GM19463 (cell line): Measurements from ENCODE around the gene NTN1.

ENCODE experiments used
- ATAC-seq: cut with Tn5 transposase; IDR thresholded peaks from one replicate; pipeline ENCODE4 v1.9.1; 2021; ENCODE audit warnings: mild to moderate bottlenecking, moderate library complexity; ENCODE audit not compliant: unreplicated experiment

NTN1 gene

GRCh38 chr17:9229160-9229825 lies 208.0 kb downstream of the NTN1 start:
- ATAC-seq = no peak

- no peak for ATAC-seq
Measured at GRCh38 chr17:9229826-9230201, 208.5 kb downstream of the NTN1 start.

- ATAC-seq = no peak
Measured at GRCh38 chr17:9230346-9230745, 209.0 kb downstream of the NTN1 start.

- no peak for ATAC-seq
Measured at GRCh38 chr17:9230861-9231260, 209.6 kb downstream of the NTN1 start.

GRCh38 chr17:9231449-9232154 lies 210.3 kb downstream of the NTN1 start:
- no peak for ATAC-seq

GRCh38 chr17:9232155-9232475 lies 210.8 kb downstream of the NTN1 start:
- ATAC-seq = no peak

- ATAC-seq = no peak
Measured at GRCh38 chr17:9232591-9233270, 211.4 kb downstream of the NTN1 start.

- ATAC-seq = no peak
Measured at GRCh38 chr17:9233271-9233599, 211.9 kb downstream of the NTN1 start.

GRCh38 chr17:9233761-9234160 lies 212.5 kb downstream of the NTN1 start:
- ATAC-seq = no peak

- ATAC-seq = no peak
Measured at GRCh38 chr17:9234389-9234945, 213.2 kb downstream of the NTN1 start.

- ATAC-seq = no peak
Measured at GRCh38 chr17:9235346-9235745, 214.0 kb downstream of the NTN1 start.

GRCh38 chr17:9236286-9237052 lies 215.2 kb downstream of the NTN1 start:
- no peak for ATAC-seq

GRCh38 chr17:9237053-9237410 lies 215.7 kb downstream of the NTN1 start:
- no peak for ATAC-seq

GRCh38 chr17:9237661-9238301 lies 216.5 kb downstream of the NTN1 start:
- ATAC-seq = no peak

- no peak for ATAC-seq
Measured at GRCh38 chr17:9238340-9239245, 217.3 kb downstream of the NTN1 start.

GRCh38 chr17:9239246-9239792 lies 218.0 kb downstream of the NTN1 start:
- ATAC-seq = peak; percentile 12

GRCh38 chr17:9239793-9240658 lies 218.7 kb downstream of the NTN1 start:
- peak; percentile 58 for ATAC-seq

- no peak for ATAC-seq
Measured at GRCh38 chr17:9240659-9241370, 219.5 kb downstream of the NTN1 start.
